GM12865 (cell line): ENCODE data around the gene OSTM1.
A peak's percentile ranks its signal among the peaks of the same experiment; 100 is the strongest.

Source experiments
- DNase-seq: peaks from one replicate; pipeline ENCODE4 v3.0.0; 2010; ENCODE audit warnings: low read depth
- H3K4me3 ChIP-seq: 2 replicates; pipeline ENCODE4 v1.5.1; 2011; ENCODE audit warnings: mild to moderate bottlenecking, low read depth, low read length, control low read depth
- TF ChIP-seq, protein P1 (sequence below): IDR thresholded peaks from 2 replicates; pipeline ENCODE4 v1.5.1; 2011; ENCODE audit warnings: low read length, control low read depth, low read depth, inconsistent platforms; ENCODE audit not compliant: insufficient read depth; ENCODE audit errors: missing control alignments

Gene OSTM1, protein sequence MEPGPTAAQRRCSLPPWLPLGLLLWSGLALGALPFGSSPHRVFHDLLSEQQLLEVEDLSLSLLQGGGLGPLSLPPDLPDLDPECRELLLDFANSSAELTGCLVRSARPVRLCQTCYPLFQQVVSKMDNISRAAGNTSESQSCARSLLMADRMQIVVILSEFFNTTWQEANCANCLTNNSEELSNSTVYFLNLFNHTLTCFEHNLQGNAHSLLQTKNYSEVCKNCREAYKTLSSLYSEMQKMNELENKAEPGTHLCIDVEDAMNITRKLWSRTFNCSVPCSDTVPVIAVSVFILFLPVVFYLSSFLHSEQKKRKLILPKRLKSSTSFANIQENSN

DNA sequence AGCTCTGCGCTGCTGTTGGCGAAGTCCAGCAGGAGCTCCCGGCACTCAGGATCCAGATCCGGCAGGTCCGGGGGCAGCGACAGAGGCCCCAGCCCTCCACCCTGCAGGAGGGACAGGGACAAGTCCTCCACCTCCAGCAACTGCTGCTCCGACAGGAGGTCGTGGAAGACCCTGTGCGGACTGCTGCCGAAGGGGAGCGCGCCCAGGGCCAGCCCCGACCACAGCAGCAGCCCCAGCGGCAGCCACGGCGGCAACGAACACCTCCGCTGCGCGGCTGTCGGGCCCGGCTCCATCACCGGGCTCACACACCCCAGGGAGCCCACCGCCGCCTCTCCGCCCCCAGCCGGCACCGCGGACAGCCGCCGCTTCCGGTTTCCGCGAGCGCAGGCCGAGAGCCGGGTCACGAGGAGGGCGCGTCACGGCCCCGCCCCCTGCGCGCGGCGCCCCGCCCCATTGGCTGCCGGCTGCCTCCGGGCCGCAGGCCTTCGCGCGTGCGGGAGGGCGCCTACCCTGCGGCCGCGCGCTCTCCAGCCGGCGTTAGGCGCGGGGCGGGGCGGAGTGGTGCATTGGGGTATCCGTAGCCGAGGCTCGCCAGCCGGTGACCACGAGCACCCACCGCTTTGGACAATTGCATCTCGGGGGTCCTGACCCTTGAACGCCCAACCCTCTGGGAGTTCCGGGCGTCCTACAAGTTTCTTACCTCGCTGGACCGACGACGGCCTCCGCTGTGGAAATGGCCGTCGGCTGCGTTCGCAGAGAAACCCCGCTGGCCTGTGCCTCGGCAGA is at the start of gene OSTM1:
Gene OSTM1 (minus strand): TSS at position 383 of the 786 bp plus-strand sequence. CDS start 90 bp downstream, at position 293.
- TF ChIP-seq, protein P1, sequence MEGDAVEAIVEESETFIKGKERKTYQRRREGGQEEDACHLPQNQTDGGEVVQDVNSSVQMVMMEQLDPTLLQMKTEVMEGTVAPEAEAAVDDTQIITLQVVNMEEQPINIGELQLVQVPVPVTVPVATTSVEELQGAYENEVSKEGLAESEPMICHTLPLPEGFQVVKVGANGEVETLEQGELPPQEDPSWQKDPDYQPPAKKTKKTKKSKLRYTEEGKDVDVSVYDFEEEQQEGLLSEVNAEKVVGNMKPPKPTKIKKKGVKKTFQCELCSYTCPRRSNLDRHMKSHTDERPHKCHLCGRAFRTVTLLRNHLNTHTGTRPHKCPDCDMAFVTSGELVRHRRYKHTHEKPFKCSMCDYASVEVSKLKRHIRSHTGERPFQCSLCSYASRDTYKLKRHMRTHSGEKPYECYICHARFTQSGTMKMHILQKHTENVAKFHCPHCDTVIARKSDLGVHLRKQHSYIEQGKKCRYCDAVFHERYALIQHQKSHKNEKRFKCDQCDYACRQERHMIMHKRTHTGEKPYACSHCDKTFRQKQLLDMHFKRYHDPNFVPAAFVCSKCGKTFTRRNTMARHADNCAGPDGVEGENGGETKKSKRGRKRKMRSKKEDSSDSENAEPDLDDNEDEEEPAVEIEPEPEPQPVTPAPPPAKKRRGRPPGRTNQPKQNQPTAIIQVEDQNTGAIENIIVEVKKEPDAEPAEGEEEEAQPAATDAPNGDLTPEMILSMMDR: no peak
- H3K4me3 ChIP-seq: peak within 1 kb of the TSS; percentile 74
- DNase-seq: peak; percentile 92

DNA sequence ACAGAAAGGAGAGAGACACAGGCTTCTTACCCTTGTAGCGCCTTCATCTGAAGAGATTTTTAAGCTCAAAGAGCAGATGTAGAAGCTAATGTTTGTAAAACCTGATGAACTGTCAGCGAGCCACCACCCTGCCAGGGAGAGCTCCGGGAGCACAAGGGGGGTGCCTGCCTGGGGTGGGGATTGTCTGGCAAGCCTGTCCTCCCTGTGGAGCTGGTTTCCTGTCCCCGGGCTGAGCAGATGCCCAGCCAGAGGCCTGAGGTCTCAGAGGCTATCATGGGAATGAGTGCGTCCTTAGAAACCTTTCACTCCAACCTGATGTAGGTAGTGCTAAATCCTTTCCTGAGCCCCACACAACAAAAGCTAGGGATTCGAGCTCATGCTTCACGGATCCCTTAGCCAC is 49.4 kb upstream of the OSTM1 start:
- TF ChIP-seq, protein P1: no peak
- DNase-seq: no peak
- no peak overlapping the region for H3K4me3 ChIP-seq

DNA sequence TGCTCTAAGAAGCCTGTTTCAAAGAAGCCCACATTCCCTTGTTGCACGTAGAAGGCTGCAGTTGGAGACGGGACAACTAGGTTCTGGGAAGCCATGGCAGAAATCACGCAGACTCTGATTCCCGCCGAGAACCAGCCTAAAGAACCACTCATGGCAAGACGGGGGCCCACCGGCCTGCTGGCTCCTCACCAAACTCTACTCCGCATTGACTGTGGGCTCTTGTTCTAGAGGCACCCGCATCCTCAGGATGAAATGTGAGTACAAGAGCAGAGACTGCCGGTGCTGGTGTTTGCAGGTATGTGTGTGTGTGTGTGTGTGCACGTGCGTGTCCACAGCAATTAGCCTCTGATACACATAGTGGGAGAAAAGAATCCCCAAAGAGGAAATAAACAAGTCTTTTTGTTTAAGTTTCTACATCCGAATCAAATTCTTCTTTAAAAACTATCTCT is 49.0 kb upstream of the OSTM1 start:
- no peak overlapping the region for H3K4me3 ChIP-seq
- TF ChIP-seq, protein P1: no peak
- DNase-seq: no peak

DNA sequence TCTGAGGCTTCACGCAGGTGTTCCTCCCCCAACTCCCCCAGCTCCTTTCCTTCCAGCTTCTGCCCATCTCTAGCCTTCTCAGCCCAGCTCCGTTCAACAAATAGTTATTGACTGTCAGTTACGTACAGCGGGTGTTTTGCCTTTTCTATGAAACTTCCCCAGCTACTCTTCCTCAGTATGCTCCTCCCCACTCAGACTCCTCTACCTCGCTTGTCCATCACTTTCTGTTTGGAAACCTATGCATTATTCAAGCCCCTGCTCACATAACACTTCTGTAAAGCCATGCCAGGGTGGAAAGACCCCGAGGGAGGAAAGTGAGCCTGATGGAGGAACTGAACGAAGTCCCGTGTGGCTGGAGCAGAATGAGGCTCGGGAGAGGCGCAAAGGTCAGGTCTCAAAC is 47.1 kb upstream of the OSTM1 start:
- DNase-seq: no peak
- no peak overlapping the region for H3K4me3 ChIP-seq
- TF ChIP-seq, protein P1: no peak

DNA sequence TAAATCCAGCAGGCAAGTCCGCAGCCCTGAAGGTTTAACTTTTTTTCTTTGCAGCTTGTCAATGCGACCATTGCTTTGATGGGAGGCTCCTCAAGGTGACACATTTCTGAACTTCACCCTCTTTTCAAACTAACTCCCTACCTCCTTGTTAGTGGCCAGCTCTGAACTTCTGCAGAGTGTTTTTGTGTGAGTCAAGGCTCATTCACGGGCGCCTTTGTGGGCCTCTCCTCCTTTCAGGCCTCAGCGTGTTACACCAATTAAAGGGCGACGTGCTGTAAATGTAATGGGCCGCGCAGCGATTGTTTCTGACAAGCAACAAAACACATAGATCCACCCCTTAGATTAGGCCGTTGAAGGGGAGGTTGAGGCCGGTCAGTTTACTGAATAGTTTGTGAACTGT is 45.8 kb upstream of the OSTM1 start:
- TF ChIP-seq, protein P1: no peak
- DNase-seq: no peak
- no peak overlapping the region for H3K4me3 ChIP-seq

DNA sequence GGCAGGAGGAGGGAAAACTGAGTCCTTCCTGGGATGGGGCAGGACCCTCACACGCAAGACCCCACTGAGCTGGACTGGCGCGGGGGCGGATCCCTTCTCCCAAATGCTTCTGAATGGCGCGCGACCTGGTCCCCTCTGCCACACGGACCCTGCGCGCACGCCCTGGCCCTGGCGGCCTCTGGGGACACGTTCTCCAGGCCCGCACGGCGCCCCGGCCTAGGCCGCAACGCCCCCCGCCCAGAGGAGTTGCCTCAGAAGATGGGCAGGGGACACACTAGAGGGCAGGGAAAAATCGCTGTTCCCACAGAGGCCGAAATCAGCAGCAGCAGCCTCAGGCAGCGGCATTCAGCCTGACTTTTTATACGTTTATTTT is 45.2 kb upstream of the OSTM1 start:
- H3K4me3 ChIP-seq: no peak overlapping the region
- TF ChIP-seq, protein P1: no peak
- no peak for DNase-seq
